Activated naive CD8-positive, alpha-beta T cell treated with anti-CD3 and anti-CD28 coated beads, Interleukin-2, amount 50 U/mL, for 24 hours (primary cell): ENCODE results near the gene EPS8L1.
A peak's percentile ranks its signal among the peaks of the same experiment; 100 is the strongest.
"Not testable (repeated sequence)": the region's sequence is repeated elsewhere in the genome, so short reads cannot be mapped to it uniquely, and the experiment has no call there.

ENCODE experiments used
- ATAC-seq: fragments of 150-1000 bp; cut with Tn5 transposase; one replicate; pipeline ENCODE4 v1.10.0; 2021
- DNase-seq: peaks from one replicate; pipeline ENCODE4 v3.0.0; 2021
- H3K27ac Mint-ChIP-seq: one replicate; pipeline ENCODE4 v1.8.0; 2021; ENCODE audit warnings: mild to moderate bottlenecking, mixed read lengths
- H3K27me3 Mint-ChIP-seq: one replicate; pipeline ENCODE4 v1.8.0; 2021; ENCODE audit warnings: mixed read lengths
- H3K36me3 Mint-ChIP-seq: one replicate; pipeline ENCODE4 v1.8.0; 2021; ENCODE audit warnings: low read depth, mixed read lengths
- H3K4me1 Mint-ChIP-seq: one replicate; pipeline ENCODE4 v1.8.0; 2021; ENCODE audit warnings: mixed read lengths
- H3K4me3 Mint-ChIP-seq: one replicate; pipeline ENCODE4 v1.8.0; 2021; ENCODE audit warnings: mild to moderate bottlenecking, moderate library complexity, mixed read lengths
- H3K9me3 Mint-ChIP-seq: one replicate; pipeline ENCODE4 v1.8.0; 2021; ENCODE audit warnings: mixed read lengths

The EPS8L1 gene

DNA sequence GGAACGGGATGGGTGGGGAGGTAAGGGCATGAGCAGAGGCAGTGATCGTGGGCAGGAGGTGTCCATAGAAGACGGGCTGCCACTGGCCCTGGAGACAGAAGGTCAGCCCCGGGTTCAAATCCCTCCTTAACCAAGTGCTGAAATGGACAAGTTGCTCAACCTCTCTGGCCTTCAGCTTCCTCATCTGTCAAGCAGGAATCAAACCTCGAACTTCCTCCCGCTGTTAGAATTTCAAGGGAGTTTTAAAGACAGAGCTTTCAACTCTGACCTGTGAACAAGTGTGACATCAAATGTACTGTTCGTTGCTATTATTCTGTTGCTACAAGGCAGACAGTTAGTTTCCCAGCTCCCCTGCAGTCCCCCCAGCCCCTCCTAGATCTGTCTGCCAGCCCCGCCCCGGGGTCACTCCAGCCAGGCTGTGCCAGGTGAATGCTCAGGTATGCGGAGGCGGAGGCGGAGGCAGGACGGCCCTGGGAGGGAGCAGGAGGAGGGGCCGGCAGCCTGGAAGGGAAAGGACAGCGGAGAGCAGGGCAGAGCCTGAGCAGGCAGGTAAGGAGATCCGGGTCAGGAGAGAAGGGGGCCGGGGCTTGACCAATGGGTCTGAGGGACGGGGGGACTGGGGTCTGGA lies at the start of gene EPS8L1:
Gene EPS8L1, plus strand, starts transcription at position 499 of the 628 bp plus-strand sequence. CDS start 576 bp downstream, outside the sequence.
- Mint-ChIP-seq H3K4me1 (peaks cover 10% of the 10 kb centered on the region), H3K27ac (no peak within 1 kb of the TSS), H3K9me3 (no peaks in the 10 kb centered on the region), H3K27me3 (peaks cover 47% of the 10 kb centered on the region), H3K36me3 (peaks cover 6% of the 10 kb centered on the region), H3K4me3 (no peak within 1 kb of the TSS)
- DNase-seq (no peak), ATAC-seq (no peak)

GRCh38 chr19:55027140-55027471 lies 48.6 kb upstream of the EPS8L1 start:
- not testable (repeated sequence) for DNase-seq, H3K36me3 Mint-ChIP-seq, H3K4me3 Mint-ChIP-seq, H3K27me3 Mint-ChIP-seq, H3K4me1 Mint-ChIP-seq, H3K27ac Mint-ChIP-seq, ATAC-seq
- H3K9me3 Mint-ChIP-seq = peaks cover 14% of the 10 kb centered on the region

- Mint-ChIP-seq H3K27ac (no peak overlapping the region), H3K4me1 (no peaks in the 10 kb centered on the region), H3K27me3 (no peaks in the 10 kb centered on the region), H3K36me3 (peaks cover 3% of the 10 kb centered on the region), H3K4me3 (no peak overlapping the region), H3K9me3 (peaks cover 11% of the 10 kb centered on the region)
- no peak for ATAC-seq
- no peak for DNase-seq
Measured at GRCh38 chr19:55027472-55028337, 48.0 kb upstream of the EPS8L1 start.

DNA sequence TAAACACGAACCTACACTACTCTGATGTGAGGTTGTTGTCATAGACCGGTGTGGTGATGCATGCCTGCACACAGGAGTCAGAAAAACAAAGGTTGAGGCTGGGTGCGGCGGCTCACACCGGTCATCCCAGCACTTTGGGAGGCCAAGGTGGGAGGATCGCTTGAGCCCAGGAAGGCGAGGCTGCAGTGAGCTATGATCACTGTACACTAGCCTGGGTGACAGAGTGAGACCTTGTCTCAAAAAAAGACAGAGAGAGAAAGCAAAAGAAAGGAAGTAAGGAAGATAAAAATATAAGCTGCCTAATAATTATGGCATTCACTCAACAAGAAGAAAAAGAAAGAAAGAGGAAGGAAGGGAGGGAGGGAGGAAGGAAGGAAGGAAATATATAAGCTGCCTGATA lies 46.9 kb upstream of the EPS8L1 start:
- H3K36me3 Mint-ChIP-seq = peaks cover 3% of the 10 kb centered on the region
- peaks cover 5% of the 10 kb centered on the region for H3K9me3 Mint-ChIP-seq
- H3K27ac Mint-ChIP-seq = no peak overlapping the region

GRCh38 chr19:55031178-55031577 lies 44.5 kb upstream of the EPS8L1 start:
- no peak for DNase-seq

More for the DNA sequence above, 46.9 kb upstream of the EPS8L1 start:
- Mint-ChIP-seq H3K4me3 (no peak overlapping the region), H3K4me1 (no peaks in the 10 kb centered on the region), H3K27me3 (no peaks in the 10 kb centered on the region)
- ATAC-seq (no peak), DNase-seq (no peak)

DNA sequence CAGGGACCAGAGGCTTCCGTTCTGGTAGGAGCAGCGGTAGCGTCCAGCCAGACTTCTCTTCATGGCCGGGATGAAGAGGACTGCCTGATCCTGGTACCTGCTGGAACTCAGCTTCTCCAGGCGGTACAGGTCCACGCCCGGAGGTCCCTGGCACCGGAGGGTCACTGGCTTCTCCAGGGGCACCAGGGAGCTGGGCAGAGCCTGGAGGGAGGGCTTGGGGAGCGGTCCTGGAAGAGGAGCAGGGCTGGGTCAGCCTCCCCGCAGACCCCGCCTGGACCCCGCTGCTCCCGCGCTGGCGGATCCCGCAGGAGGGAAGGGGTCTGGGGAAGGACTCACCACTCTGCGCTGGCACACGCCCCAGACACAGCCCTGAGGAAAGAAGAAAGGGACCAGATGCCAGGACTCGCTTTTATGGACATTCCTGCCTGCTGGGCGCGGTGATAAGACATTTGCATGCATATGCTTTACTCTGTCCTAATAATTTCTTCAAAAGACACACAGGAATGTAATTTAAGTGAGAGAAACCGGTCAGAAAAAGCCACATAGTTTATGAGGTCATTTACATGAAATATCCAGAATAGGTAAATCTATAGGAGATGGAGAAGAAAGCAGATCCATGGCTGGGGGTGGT lies 43.4 kb upstream of the EPS8L1 start:
- H3K4me3 Mint-ChIP-seq = no peak overlapping the region
- H3K9me3 Mint-ChIP-seq = no peaks in the 10 kb centered on the region
- DNase-seq = no peak
- H3K27me3 Mint-ChIP-seq = peaks cover 2% of the 10 kb centered on the region
- H3K4me1 Mint-ChIP-seq = no peaks in the 10 kb centered on the region
- ATAC-seq = no peak
- no peak overlapping the region for H3K27ac Mint-ChIP-seq
- no peaks in the 10 kb centered on the region for H3K36me3 Mint-ChIP-seq

More at GRCh38 chr19:55031178-55031577, 44.5 kb upstream of the EPS8L1 start:
- no peak for ATAC-seq
- H3K27ac Mint-ChIP-seq = no peak overlapping the region
- H3K27me3 Mint-ChIP-seq = no peaks in the 10 kb centered on the region
- no peaks in the 10 kb centered on the region for H3K4me1 Mint-ChIP-seq
- H3K9me3 Mint-ChIP-seq = peaks cover 2% of the 10 kb centered on the region
- H3K36me3 Mint-ChIP-seq = peaks cover 2% of the 10 kb centered on the region
- no peak overlapping the region for H3K4me3 Mint-ChIP-seq

DNA sequence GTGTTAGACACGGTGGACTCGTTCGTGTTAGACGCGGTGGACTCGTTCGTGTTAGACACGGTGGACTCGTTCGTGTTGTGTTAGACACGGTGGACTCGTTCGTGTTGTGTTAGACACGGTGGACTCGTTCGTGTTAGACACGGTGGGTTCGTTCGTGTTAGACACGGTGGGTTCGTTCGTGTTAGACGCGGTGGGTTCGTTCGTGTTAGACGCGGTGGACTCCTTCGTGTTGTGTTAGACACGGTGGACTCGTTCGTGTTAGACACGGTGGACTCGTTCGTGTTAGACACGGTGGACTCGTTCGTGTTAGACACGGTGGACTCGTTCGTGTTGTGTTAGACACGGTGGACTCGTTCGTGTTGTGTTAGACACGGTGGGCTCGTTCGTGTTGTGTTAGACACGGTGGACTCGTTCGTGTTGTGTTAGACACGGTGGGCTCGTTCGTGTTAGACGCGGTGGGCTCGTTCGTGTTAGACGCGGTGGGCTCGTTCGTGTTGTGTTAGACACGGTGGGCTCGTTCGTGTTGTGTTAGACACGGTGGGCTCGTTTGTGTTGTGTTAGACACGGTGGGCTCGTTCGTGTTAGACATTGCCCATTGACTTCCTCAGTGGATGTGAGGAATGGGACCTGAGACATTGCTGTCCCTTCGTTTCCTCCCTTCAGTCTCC lies 42.6 kb upstream of the EPS8L1 start:
- not testable (repeated sequence) for H3K4me1 Mint-ChIP-seq

GRCh38 chr19:55034751-55035150 lies 40.9 kb upstream of the EPS8L1 start:
- no peak for ATAC-seq
- Mint-ChIP-seq H3K27ac (no peak overlapping the region), H3K9me3 (no peaks in the 10 kb centered on the region), H3K4me3 (no peak overlapping the region), H3K27me3 (peaks cover 2% of the 10 kb centered on the region), H3K4me1 (no peaks in the 10 kb centered on the region), H3K36me3 (peaks cover under 1% of the 10 kb centered on the region)
- DNase-seq = no peak

More for the DNA sequence above, 42.6 kb upstream of the EPS8L1 start:
- H3K4me3 Mint-ChIP-seq, H3K27ac Mint-ChIP-seq, H3K9me3 Mint-ChIP-seq, ATAC-seq, H3K27me3 Mint-ChIP-seq, H3K36me3 Mint-ChIP-seq, DNase-seq: not testable (repeated sequence)

DNA sequence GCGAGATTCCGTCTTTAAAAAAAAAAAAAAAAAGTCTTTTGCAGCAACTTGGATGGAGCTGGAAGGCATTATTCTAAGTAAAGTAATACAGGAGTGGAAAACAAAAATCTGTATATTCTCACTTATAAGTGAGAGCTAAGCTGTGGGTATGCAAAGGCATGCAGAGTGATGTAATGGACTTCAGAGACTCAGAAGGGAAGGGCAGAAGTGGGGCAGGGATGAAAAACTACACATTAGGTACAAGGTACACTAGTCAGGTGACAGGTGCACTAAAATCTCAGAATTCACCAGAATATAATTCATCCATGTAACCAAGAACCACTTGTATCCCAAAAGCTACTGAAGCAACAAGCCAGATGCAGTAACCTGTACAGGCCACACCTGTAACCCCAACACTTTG lies 39.6 kb upstream of the EPS8L1 start:
- Mint-ChIP-seq H3K4me3 (no peak overlapping the region), H3K27ac (no peak overlapping the region), H3K9me3 (no peaks in the 10 kb centered on the region), H3K27me3 (peaks cover 2% of the 10 kb centered on the region), H3K36me3 (peaks cover 2% of the 10 kb centered on the region), H3K4me1 (peaks cover under 1% of the 10 kb centered on the region)
- ATAC-seq = no peak
- DNase-seq = no peak

GRCh38 chr19:55037603-55038002 lies 38.1 kb upstream of the EPS8L1 start:
- peaks cover 16% of the 10 kb centered on the region for H3K4me1 Mint-ChIP-seq
- H3K27ac Mint-ChIP-seq, ATAC-seq, H3K36me3 Mint-ChIP-seq, DNase-seq, H3K27me3 Mint-ChIP-seq, H3K9me3 Mint-ChIP-seq, H3K4me3 Mint-ChIP-seq: not testable (repeated sequence)

DNA sequence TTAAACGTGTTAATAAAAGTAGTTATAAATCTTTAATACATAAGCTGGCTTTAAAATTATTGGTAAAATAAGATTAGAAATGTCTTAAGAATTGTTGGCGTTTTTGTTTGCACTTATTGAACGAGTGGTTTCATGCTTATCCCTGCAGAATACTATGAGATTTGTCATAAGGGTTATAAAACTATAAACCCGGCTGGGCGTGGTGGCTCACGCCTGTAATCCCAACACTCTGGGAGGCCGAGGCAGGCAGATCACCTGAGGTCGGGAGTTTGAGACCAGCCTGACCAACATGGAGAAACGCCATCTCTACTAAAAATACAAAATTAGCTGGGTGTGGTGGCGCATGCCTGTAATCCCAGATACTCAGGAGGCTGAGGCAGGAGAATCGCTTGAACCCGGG lies 35.0 kb upstream of the EPS8L1 start:
- H3K4me3 Mint-ChIP-seq, H3K27ac Mint-ChIP-seq, H3K27me3 Mint-ChIP-seq, DNase-seq, ATAC-seq, H3K9me3 Mint-ChIP-seq: not testable (repeated sequence)
- peaks cover 20% of the 10 kb centered on the region for H3K4me1 Mint-ChIP-seq
- peaks cover 26% of the 10 kb centered on the region for H3K36me3 Mint-ChIP-seq

DNA sequence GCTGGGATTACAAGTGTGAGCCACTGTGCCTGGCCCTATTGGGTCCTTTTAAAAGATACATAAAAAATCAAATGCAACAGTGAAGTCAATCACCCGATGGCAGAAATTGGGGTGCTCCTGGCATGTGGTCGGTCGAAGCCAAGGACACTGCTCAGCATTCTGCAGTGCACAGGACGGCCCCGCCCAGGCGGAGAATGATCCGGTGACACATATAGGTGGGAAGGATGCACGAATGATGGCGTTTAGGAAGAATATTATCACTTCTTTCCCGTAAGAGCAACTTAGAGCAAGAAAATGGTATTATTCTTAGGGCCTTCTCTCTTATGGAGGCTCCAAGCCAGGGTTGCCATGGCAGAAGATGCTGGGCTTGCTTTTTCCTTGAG lies 34.4 kb upstream of the EPS8L1 start:
- peaks cover 26% of the 10 kb centered on the region for H3K36me3 Mint-ChIP-seq
- peak overlapping the region; percentile 85 for H3K27ac Mint-ChIP-seq
- peak overlapping the region; percentile 73 for H3K4me3 Mint-ChIP-seq
- H3K9me3 Mint-ChIP-seq = no peaks in the 10 kb centered on the region
- peaks cover 20% of the 10 kb centered on the region for H3K4me1 Mint-ChIP-seq
- ATAC-seq (no peak), DNase-seq (no peak)
- H3K27me3 Mint-ChIP-seq = peaks cover 2% of the 10 kb centered on the region

- Mint-ChIP-seq H3K27me3 (peaks cover 2% of the 10 kb centered on the region), H3K36me3 (peaks cover 28% of the 10 kb centered on the region), H3K4me3 (peak overlapping the region; percentile 73), H3K27ac (peak overlapping the region; percentile 85), H3K4me1 (peaks cover 20% of the 10 kb centered on the region), H3K9me3 (no peaks in the 10 kb centered on the region)
- DNase-seq (peak; percentile 57), ATAC-seq (peak; percentile 77)
Measured at GRCh38 chr19:55041627-55042343, 33.9 kb upstream of the EPS8L1 start.

DNA sequence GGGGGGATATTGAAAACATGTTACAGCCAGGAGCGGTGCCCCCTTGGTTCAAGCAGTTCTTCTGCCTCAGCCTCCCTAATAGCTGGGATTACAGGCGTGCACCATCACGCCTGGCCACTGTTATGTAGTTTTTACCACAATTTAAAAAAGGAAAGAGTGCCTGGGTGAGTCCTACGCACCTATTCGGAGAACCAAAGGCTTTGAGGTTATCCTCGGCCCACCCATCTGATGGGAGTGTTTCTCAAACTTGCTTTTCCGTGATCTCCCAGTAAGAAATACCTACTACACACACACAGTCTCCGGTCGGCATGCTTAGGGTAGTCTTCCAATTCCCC lies 33.4 kb upstream of the EPS8L1 start:
- Mint-ChIP-seq H3K27me3 (no peaks in the 10 kb centered on the region), H3K4me3 (peak overlapping the region; percentile 73), H3K27ac (peak overlapping the region; percentile 85), H3K36me3 (peaks cover 28% of the 10 kb centered on the region), H3K9me3 (no peaks in the 10 kb centered on the region), H3K4me1 (peaks cover 20% of the 10 kb centered on the region)
- ATAC-seq (peak; percentile 53), DNase-seq (no peak)
